ENCODE results near the gene CD38.

Gene CD38

DNA sequence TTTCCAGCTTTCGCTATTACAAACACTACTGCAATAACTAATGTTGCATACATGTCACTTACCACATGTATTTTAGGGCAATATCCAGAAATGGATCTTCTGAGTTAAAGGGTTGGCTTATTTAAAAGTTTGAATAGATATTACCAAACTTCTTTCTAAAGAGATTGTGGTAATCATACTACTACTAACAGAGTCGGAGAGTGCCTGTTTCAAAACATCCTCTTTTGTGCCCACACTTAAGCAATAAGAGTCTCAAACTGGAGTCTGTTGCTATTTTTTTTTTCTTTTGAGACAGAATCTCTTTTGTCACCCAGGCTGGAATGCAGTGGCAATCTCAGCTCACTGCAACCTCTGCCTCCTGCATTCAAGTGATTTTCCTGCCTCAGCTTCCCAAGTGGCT lies 124.6 kb downstream of the CD38 start:
- DNase-seq = no peak

All from activated CD4-positive, alpha-beta T cell treated with anti-CD3 and anti-CD28 coated beads for 1 hour (primary cell).